Neural progenitor cell (in vitro differentiated cells): ENCODE data around the gene PRDM5.

Experiments used
- EZH2 ChIP-seq: fragments of 200-600 bp; sonication (generic); IDR thresholded peaks from 2 replicates; pipeline ENCODE4 v1.6.1; 2017; ENCODE audit warnings: antibody characterized with exemption, mild to moderate bottlenecking, moderate library complexity
- EZH2phosphoT487 ChIP-seq: fragments of 200-600 bp; sonication (generic); IDR thresholded peaks from 2 replicates; pipeline ENCODE4 v1.6.1; 2017; ENCODE audit warnings: antibody characterized with exemption
- TF ChIP-seq, protein P1 (sequence below): fragments of 200-600 bp; sonication (generic); IDR thresholded peaks from 2 replicates; pipeline ENCODE4 v1.5.1; 2017; ENCODE audit warnings: antibody characterized with exemption, mild to moderate bottlenecking

DNA sequence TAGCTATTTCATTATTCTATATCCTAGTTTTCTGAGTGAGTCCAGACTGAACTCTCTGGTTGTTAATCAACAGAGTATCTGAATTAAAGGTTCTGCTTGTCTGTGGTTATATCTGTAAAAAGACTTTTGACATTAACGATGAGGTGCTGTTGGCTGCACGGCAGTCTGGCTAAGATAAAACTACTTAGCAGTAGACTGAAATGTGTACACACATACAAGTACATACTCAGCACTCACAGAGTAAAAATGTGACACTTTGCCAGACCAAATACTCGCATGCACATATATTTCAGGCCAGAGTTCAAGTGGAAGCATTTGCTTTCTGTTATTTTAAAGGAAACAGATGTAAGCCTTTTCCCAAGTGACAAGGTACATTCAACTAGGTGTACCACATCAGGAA lies 80.5 kb downstream of the PRDM5 start:
- TF ChIP-seq, protein P1, sequence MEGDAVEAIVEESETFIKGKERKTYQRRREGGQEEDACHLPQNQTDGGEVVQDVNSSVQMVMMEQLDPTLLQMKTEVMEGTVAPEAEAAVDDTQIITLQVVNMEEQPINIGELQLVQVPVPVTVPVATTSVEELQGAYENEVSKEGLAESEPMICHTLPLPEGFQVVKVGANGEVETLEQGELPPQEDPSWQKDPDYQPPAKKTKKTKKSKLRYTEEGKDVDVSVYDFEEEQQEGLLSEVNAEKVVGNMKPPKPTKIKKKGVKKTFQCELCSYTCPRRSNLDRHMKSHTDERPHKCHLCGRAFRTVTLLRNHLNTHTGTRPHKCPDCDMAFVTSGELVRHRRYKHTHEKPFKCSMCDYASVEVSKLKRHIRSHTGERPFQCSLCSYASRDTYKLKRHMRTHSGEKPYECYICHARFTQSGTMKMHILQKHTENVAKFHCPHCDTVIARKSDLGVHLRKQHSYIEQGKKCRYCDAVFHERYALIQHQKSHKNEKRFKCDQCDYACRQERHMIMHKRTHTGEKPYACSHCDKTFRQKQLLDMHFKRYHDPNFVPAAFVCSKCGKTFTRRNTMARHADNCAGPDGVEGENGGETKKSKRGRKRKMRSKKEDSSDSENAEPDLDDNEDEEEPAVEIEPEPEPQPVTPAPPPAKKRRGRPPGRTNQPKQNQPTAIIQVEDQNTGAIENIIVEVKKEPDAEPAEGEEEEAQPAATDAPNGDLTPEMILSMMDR, result no peak
- TF ChIP-seq EZH2 (no peak), EZH2phosphoT487 (no peak)
